Upper lobe of right lung (tissue), 1 donor: ENCODE measurements around the gene CALM1. TPM values are rescaled to one million over a fixed set of nuclear protein-coding genes. Genes with fewer than 3 reads are reported as not detected.

Experiments
- ATAC-seq: fragments of 200-7000 bp; cut with Tn5 transposase; one replicate; pipeline ENCODE4 v1.9.1; 2020; ENCODE audit warnings: mild to moderate bottlenecking, moderate library complexity
- DNase-seq: peaks from one replicate; pipeline ENCODE4 v3.0.0-alpha.2; 2020
- H3K27ac ChIP-seq: fragments of 200-600 bp; one replicate; pipeline ENCODE4 v1.8.0; 2022
- H3K27me3 ChIP-seq: fragments of 200-600 bp; one replicate; pipeline ENCODE4 v1.8.0; 2022; ENCODE audit warnings: mild to moderate bottlenecking
- H3K36me3 ChIP-seq: fragments of 200-600 bp; one replicate; pipeline ENCODE4 v1.8.0; 2022
- H3K4me1 ChIP-seq: fragments of 200-600 bp; one replicate; pipeline ENCODE4 v1.8.0; 2022
- H3K4me3 ChIP-seq: fragments of 200-600 bp; one replicate; pipeline ENCODE4 v1.8.0; 2022; ENCODE audit warnings: mild to moderate bottlenecking
- H3K9me3 ChIP-seq: fragments of 200-600 bp; one replicate; pipeline ENCODE4 v1.8.0; 2022
- intact Hi-C: fragments of 100-400 bp; cut with DNase I; formaldehyde crosslinking; loops from one replicate; pipeline ENCODE4 v1.11.0; 2022
- total RNA-seq: library from RNA; stranded (reverse); fragmentation: NEBNext Ultra II Directional; extraction: Animal tissue kit (Norgen Biotek cat#: 25700); gene quantifications from one replicate; pipeline ENCODE4 v1.2.1, GENCODE V29; 2021
- TF ChIP-seq, protein P1 (sequence below): fragments of 200-600 bp; IDR thresholded peaks from one replicate; pipeline ENCODE4 v1.8.0; 2022; ENCODE audit warnings: antibody characterized with exemption
- donor health status: DM: no; HTN: yes; CAD: no; lungs with severe emphysema.

Gene CALM1
- total RNA-seq, 1 donor from 2014 or later = 477 TPM

DNA sequence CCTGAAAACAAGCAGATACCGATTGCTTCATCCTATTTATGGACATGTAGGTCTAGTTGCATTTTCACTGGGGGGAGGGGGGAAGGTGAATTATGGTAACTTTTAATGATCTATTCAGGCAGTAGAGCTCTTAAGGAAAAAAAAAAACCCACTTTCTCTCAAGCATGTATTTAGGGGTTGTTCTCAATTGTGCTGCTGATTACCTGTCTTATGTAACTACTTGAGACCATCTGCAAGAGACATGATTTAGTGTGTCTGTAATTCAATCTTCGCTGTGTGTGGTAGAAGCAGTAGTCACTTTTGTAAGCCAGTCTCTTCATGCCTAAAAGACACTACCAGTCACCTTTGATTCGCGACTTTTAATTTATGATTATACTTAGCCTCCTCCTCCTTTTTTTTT lies 8.9 kb downstream of the CALM1 start:
- no peak overlapping the region for H3K27ac ChIP-seq
- peaks cover 26% of the 10 kb centered on the region for H3K4me1 ChIP-seq
- H3K9me3 ChIP-seq = no peaks in the 10 kb centered on the region
- H3K4me3 ChIP-seq = no peak overlapping the region
- intact Hi-C loops = no loop called here
- no peak for DNase-seq
- ATAC-seq = no peak
- H3K36me3 ChIP-seq = peaks cover 71% of the 10 kb centered on the region
- TF ChIP-seq, protein P1, sequence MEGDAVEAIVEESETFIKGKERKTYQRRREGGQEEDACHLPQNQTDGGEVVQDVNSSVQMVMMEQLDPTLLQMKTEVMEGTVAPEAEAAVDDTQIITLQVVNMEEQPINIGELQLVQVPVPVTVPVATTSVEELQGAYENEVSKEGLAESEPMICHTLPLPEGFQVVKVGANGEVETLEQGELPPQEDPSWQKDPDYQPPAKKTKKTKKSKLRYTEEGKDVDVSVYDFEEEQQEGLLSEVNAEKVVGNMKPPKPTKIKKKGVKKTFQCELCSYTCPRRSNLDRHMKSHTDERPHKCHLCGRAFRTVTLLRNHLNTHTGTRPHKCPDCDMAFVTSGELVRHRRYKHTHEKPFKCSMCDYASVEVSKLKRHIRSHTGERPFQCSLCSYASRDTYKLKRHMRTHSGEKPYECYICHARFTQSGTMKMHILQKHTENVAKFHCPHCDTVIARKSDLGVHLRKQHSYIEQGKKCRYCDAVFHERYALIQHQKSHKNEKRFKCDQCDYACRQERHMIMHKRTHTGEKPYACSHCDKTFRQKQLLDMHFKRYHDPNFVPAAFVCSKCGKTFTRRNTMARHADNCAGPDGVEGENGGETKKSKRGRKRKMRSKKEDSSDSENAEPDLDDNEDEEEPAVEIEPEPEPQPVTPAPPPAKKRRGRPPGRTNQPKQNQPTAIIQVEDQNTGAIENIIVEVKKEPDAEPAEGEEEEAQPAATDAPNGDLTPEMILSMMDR = no peak
- no peaks in the 10 kb centered on the region for H3K27me3 ChIP-seq

DNA sequence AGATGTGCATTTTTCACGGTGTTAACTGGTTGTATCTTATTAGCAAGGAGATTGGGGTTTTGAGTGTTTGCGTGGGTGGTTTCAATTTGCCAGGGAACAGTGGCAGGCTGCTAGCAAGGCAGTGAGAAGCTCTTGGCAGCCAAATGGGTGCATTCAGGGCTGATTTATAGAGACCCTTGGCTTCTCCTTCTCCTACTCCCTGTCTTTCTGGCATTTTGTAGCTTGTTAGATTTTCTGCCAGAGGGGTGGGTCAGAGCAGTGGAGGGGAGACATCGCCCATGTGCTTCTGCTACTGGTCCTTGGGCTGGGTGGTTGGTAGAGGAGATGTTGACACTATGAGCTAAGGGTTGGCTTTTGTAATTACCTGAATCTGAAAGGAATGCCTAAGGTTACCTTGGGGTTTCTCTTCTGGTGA lies 9.6 kb downstream of the CALM1 start:
- TF ChIP-seq, protein P1 = no peak
- H3K4me3 ChIP-seq = no peak overlapping the region
- H3K27ac ChIP-seq = peak overlapping the region; percentile 32
- H3K4me1 ChIP-seq = peaks cover 20% of the 10 kb centered on the region
- ATAC-seq (no peak), DNase-seq (no peak)
- intact Hi-C loops = no loop called here
- peaks cover 64% of the 10 kb centered on the region for H3K36me3 ChIP-seq
- no peaks in the 10 kb centered on the region for H3K27me3 ChIP-seq
- H3K9me3 ChIP-seq = no peaks in the 10 kb centered on the region

DNA sequence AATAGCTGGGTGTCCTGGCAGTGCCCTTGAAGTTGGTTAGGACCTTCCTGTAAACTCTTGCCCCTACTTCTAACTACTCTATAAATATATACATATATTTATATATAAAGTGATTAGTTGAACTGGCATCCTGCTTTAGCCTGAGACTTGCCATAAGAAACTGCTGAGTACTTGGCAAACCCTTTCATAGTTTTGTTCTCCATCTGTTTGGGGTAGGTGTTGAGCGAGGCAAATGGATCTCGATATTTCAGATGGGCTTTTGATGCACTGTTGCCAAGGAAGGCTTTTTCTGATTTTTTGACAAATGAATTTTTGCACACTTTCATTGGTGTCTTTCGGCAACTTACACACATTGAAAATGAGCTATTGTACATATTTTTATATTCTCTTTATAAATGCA lies 10.4 kb downstream of the CALM1 start:
- ATAC-seq = no peak
- Histone ChIP-seq H3K4me1 (peaks cover 11% of the 10 kb centered on the region), H3K27me3 (no peaks in the 10 kb centered on the region), H3K27ac (no peak overlapping the region), H3K36me3 (peaks cover 56% of the 10 kb centered on the region), H3K4me3 (no peak overlapping the region), H3K9me3 (no peaks in the 10 kb centered on the region)
- no peak for DNase-seq
- TF ChIP-seq, protein P1 = no peak
- intact Hi-C loops = no loop called here

DNA sequence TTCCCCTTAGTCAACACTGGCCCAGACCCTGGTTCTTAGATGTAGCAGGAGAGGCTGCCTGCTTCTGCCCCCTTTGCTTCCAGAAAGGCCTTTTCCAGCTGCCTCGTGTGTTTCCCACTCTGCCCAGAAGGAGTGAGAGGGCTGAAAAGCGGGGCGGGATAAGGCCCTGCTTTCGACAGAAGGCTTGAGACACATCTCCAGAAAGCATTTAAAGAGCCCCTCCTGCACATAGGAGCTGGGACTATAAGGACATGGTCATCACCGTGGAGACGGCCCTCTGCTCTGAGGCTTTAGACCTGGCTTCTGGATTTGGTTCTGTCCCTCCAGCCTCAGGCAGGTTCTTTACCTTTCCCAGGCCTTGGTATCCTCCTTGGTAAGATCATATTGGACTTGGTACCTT lies 11.9 kb downstream of the CALM1 start:
- Histone ChIP-seq H3K9me3 (no peaks in the 10 kb centered on the region), H3K27me3 (no peaks in the 10 kb centered on the region), H3K4me3 (no peak overlapping the region), H3K27ac (peak overlapping the region; percentile 59), H3K4me1 (peaks cover 4% of the 10 kb centered on the region), H3K36me3 (peaks cover 41% of the 10 kb centered on the region)
- DNase-seq (no peak), ATAC-seq (no peak)
- TF ChIP-seq, protein P1 = no peak
- intact Hi-C loops = no loop called here

DNA sequence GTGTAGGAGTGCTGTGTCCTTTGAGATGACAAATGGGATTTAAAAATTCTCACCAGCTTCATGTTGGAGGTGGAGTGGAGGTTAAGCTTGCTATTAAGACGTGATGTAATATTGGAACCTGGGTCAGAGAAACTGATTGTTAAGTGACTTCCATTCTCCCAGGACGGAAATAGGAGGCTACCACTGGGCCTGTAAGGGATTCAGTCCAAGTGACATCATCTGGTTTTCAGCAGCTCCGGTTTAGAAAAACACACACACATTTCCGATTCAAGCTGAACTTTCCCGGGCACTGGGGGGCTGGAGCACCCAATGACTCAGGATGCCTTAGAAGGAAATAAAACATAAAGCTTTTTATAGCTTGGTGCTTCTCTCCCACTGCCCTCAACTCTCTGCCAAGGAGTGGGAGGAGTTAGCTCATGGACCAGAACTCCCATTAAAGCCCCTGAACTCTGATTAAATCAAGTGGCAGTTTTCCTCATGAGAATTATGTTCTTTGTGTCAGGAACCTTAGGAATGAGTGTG lies 12.4 kb downstream of the CALM1 start:
- intact Hi-C loops = no loop called here
- Histone ChIP-seq H3K9me3 (no peaks in the 10 kb centered on the region), H3K27ac (peak overlapping the region; percentile 59), H3K36me3 (peaks cover 36% of the 10 kb centered on the region), H3K4me1 (peaks cover 4% of the 10 kb centered on the region), H3K4me3 (no peak overlapping the region), H3K27me3 (no peaks in the 10 kb centered on the region)
- DNase-seq (no peak), ATAC-seq (peak; percentile 60)
- TF ChIP-seq, protein P1 = no peak

DNA sequence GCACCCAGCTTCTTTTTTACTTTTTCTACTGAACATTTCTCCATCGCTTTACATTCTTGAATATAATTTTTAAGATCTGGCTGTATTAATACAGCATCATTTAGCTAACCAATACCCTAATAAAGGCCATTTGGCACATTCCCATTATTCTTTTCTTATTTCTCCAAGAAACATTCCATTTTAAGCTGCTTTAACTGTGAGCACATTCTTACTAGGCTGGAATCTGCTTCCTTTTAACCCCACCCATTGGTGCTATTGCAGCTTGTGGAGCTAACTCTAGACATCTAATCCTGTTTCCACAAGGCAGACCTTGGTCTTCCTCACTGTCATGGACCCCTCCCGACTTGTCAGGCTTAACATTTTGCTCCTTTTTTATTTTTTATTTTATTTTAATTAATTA lies 15.2 kb downstream of the CALM1 start:
- Histone ChIP-seq H3K27me3 (no peaks in the 10 kb centered on the region), H3K4me3 (no peak overlapping the region), H3K9me3 (no peaks in the 10 kb centered on the region), H3K4me1 (peaks cover 4% of the 10 kb centered on the region), H3K27ac (no peak overlapping the region), H3K36me3 (peaks cover 8% of the 10 kb centered on the region)
- intact Hi-C loops = no loop called here
- no peak for DNase-seq
- TF ChIP-seq, protein P1 = no peak
- no peak for ATAC-seq
